ENCODE measurements around the gene IFNAR1. TPM values are rescaled to one million over a fixed set of nuclear protein-coding genes. Genes with fewer than 3 reads are reported as not detected.

The IFNAR1 gene
- polyA plus RNA-seq, 2 of the 4 experiments (the other 2 are of a cell fraction): 14.1 to 14.2 TPM

DNA sequence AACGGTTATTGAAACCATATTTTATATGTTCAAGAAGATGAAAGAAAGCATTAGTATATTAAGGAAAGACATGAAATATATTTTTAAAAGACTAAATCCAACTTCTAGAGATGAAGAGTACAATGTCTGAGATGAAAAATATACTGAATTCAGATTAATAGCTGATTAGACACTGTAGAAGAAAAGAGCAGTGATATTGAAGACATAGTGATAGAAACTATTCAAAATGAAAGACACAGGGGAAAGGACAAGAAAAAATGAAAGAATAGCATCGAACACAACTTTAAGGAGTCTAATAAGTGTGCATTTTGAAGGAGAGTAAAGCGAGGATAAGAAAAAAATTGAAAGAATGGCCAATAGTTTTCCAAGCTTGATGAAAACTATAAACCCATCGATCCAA lies 11.2 kb upstream of the IFNAR1 start:
- ChIA-PET CTCF (interaction anchor here (1.8 kb wide), 1 partner anchor 14 kb away, joined by 5 read pairs; no protein-coding TSS in a partner anchor), POLR2A (no interaction called here)
- Histone ChIP-seq H3K27ac (no peak overlapping the region), H3K9me3 (peaks cover 4% of the 10 kb centered on the region; the same call in 1 of the 3 replicates), H3K4me1 (no peaks in the 10 kb centered on the region), H3K4me2 (no peak overlapping the region), H3K4me3 (no peak overlapping the region)
- ATAC-seq (no peak), FAIRE-seq (no peak), DNase-seq (ENCODE audit: low read depth in 1 of 2, low spot score in 1 of 2) (no peak)
- no peak for TF ChIP-seq ATOH8 (CRISPR knock-in tag; IDR thresholded peaks at IDR 0.05; ENCODE audit: low read depth)
- no peak for TF ChIP-seq CBX2 (IDR thresholded peaks at IDR 0.05; ENCODE audit: borderline replicate concordance, low read depth)
- TF ChIP-seq, protein P1, sequence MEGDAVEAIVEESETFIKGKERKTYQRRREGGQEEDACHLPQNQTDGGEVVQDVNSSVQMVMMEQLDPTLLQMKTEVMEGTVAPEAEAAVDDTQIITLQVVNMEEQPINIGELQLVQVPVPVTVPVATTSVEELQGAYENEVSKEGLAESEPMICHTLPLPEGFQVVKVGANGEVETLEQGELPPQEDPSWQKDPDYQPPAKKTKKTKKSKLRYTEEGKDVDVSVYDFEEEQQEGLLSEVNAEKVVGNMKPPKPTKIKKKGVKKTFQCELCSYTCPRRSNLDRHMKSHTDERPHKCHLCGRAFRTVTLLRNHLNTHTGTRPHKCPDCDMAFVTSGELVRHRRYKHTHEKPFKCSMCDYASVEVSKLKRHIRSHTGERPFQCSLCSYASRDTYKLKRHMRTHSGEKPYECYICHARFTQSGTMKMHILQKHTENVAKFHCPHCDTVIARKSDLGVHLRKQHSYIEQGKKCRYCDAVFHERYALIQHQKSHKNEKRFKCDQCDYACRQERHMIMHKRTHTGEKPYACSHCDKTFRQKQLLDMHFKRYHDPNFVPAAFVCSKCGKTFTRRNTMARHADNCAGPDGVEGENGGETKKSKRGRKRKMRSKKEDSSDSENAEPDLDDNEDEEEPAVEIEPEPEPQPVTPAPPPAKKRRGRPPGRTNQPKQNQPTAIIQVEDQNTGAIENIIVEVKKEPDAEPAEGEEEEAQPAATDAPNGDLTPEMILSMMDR (IDR thresholded peaks at IDR 0.05): no peak
- TF ChIP-seq ZSCAN20 (CRISPR knock-in tag; IDR thresholded peaks at IDR 0.05): no peak
- TF ChIP-seq EHMT2 (IDR thresholded peaks at IDR 0.05; ENCODE audit: low read depth): no peak
- TF ChIP-seq USF2 (IDR thresholded peaks at IDR 0.05): no peak
- TF ChIP-seq PBX3 (IDR thresholded peaks at IDR 0.05): no peak
- TF ChIP-seq JUN (IDR thresholded peaks at IDR 0.05): no peak
- TF ChIP-seq NPAS2 (CRISPR knock-in tag; IDR thresholded peaks at IDR 0.05; ENCODE audit: borderline replicate concordance): no peak
- no peak for TF ChIP-seq BCL3 (IDR thresholded peaks at IDR 0.05)
- TF ChIP-seq TP53 (CRISPR knock-in tag; IDR thresholded peaks at IDR 0.05): no peak
- TF ChIP-seq RFX5 (IDR thresholded peaks at IDR 0.05): no peak
- no peak for TF ChIP-seq JUNB (IDR thresholded peaks at IDR 0.05)
- no peak for TF ChIP-seq NFE2L2 (conservative IDR thresholded peaks at IDR 0.05; ENCODE audit: low read length)
- TF ChIP-seq HMGXB4 (CRISPR knock-in tag; IDR thresholded peaks at IDR 0.05; ENCODE audit: borderline replicate concordance): no peak
- TF ChIP-seq GATA3 (IDR thresholded peaks at IDR 0.05; ENCODE audit: borderline replicate concordance): no peak
- no peak for TF ChIP-seq HEYL (CRISPR knock-in tag; IDR thresholded peaks at IDR 0.05)
- TF ChIP-seq E2F6 (IDR thresholded peaks at IDR 0.05; ENCODE audit: borderline replicate concordance, low read depth): no peak
- TF ChIP-seq RNF2 (IDR thresholded peaks at IDR 0.05; ENCODE audit: borderline replicate concordance, low read depth): no peak
- no peak for TF ChIP-seq ZNF302 (CRISPR knock-in tag; IDR thresholded peaks at IDR 0.05)
- 36% methylated on average over 4 of the region's 4 CpGs for WGBS (ENCODE audit: missing lambda C conversion rate)
